Ramos (cell line): ENCODE results near the gene GPR63.

Experiments used
- in situ Hi-C: fragments of 300-500 bp; cut with MboI; formaldehyde crosslinking; loops from one replicate; pipeline ENCODE4 v1.14.3; 2022; ENCODE audit warnings: low sequenced_read_pairs; ENCODE audit not compliant: unreplicated experiment

Gene GPR63

DNA sequence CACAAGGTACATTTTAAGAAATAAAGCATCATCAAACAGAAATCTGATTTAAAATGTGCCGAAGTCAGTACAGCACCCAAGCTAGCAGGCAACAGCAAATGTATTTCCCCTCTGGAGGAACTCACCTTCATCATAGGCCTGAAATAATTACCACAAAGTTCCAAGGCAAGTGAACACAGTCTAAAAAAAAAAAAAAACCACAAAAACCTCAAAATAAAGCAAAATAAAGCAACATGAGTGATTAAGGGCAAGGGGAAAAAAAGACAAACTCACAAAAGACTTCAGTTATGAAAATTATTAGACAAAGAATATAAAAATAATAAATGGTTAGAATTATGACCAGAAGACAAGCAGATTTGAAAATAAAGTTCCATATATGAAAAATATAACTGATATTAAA, 10.4 kb downstream of the GPR63 start:
- in situ Hi-C loops, result no loop called here

DNA sequence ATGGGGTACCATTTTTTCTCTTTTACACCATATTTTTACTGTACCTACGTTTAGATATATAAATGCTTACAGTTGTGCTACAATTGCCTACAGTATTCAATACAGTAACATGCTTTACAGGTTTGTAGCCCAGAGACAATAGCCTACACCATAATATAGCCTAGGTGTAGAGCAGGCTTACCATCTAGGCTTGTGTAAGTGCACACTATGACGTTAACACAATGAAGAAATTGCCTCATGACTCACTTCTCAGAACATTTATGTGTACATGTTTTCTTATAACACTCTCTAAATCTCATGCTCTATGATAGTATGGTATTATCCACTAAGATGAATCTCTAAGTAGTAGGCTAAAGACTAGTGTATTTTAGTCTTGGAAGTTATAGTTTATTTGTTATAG, 13.5 kb downstream of the GPR63 start:
- in situ Hi-C loops, result no loop called here

DNA sequence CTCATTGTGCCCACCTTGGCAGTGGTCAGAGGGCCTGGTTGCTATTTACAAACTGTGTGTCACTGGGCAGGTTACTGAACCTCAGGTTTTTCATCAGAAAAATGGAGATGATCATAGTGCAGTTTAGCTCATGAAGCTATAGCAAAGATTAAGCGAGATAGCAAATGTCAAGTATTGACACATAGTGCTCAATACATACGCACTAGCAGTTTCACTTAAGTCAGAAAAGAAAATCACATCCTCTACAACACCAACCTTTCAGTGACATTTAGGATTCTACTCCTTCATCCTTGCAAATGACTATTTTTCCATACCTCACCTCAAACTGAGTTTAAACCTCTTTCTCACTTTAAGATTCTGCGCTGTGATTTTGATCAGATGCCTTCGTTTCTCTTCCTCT, 16.2 kb downstream of the GPR63 start:
- in situ Hi-C loops, result no loop called here

DNA sequence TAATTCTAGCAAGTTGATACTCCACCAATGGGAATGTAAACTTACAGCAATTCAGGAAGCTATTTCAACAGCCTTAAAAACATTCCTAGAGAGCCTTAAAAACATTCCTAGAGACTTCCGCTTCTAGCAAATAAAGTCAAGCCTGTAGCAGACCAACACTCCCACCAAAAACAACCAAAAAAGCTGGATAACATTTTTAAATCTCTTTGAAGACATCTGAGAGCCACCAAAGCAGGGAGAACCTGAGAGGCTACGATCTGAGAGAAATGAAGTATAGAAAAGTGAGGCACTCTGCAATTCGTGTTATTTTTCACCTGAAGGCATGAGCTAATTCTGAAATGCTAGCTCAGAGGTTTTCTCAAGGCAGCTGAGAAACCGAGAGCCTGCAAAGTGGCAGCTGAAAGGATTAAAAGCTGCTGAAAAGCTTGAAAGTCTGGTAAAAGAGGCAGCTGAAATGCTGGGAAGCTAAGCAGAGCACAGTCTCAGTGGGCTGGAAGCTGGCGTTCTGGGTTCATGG, 20.9 kb downstream of the GPR63 start:
- in situ Hi-C loops, result no loop called here

DNA sequence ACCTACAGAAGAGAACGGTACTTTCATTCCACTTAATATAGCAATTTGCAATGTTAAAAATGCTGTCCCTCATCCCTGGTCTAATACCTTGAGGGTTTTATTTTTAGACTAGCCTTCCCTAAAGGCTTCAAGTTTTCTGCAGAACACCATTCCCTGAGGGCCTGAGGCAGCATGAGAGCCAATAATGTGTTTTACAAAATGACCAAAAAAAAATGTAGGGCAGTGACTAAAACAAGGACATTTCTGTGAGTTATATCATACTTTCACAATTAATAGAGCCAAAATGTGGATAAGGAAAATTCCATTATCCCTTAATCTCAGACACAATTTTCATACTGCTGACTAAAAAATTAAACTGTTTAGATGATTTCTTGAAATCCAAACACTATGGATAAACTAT, 22.7 kb downstream of the GPR63 start:
- in situ Hi-C loops, result no loop called here

DNA sequence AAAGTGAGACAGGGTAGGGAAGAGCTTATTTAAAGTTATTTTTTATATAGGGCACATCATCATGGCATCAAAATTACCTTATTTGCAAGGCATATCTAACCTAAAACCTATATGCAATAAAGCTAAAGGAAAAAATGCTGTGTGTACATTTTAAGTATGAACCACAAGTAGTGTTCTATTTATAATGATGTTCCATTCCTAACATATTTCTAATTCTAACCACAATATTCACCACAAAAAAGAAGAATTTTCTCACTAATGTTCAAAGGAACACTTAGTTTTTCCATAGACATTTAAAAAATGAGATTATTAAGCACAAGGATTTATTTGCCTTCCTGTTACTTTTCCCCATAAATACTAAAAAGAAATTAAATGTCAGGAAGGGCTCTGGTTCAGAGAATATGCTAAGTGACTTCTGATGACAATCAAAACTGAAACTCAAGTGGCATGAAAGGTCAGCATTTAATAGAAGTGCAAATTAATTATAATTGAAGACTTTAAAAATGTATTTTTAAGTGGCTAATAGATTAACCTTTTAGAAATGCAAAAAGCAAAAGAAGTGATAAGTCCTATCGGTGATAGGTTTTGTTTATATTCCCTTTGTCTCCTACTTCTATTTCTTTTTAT, 25.1 kb downstream of the GPR63 start:
- in situ Hi-C loops, result no loop called here

DNA sequence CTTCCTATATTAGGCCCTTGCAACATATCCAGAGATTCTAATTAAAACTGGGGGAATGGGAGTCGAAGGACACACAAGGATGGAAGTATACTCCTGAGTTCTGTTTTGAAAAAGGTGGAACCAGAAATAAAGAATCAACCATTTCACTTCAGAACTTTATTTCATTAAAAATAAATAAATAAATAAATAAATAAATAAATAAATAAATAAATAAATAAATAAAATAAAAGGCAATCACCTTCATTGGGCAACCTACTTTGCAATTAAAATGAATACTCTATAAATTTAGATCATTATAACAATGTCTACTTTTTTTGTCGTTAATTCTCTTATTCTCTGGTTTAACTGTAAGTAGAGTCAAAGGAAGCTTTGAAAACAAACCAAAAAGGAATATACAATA, 25.6 kb downstream of the GPR63 start:
- in situ Hi-C loops, result no loop called here

DNA sequence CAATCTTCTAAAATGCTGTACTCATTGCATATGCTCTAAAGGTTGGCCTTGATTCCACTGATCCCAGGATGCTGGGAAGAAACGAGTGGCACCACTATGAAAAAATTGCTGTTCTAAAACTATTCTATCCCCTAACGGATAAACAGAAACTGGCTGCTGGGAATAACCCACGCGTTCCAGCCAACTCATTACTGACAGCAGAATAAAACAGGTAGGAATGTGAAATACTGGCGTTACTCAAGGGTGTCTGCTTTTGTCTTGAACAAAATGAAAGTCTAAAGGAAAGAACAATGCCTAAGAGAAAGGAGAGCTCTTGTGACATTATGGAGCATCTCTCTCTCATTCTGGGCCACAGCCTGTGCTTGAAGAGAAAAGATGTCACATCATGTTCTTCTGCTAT, 26.1 kb downstream of the GPR63 start:
- in situ Hi-C loops, result no loop called here

DNA sequence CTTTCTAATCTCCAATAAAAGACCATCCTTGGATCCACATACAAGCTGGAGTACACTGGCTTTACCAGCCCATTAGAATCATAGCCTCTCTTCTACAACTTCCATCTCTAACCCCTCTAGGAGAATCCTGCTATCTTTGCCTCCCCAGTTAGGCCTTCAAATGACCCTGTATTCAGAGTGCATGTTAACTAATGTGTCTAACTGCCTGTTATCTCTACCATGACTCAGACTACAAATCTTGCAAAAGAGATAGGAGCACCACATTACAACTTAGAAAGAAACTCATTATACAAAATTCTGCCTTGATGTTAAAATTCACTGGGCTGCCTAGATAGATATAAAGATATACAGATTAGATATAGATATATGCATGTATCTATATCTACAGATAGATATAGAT, 28.2 kb downstream of the GPR63 start:
- in situ Hi-C loops, result no loop called here

DNA sequence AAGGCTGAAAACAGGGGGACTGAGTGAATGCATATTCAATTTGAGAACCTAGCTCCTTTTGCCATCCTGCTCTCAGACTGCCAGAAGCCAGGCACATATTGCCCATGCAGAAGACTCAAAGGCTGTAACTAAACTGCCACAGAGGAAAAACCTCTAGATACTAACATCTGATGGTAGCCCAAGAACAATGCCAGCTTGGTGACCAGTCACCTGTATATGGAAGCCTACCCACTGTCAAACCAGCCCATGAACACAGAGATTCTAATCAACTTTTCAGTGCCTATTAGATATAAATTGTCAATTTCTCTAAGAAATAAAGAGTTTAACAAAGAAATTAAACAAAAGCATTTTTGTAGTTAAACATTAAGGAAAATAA, 34.2 kb downstream of the GPR63 start:
- in situ Hi-C loops, result no loop called here

DNA sequence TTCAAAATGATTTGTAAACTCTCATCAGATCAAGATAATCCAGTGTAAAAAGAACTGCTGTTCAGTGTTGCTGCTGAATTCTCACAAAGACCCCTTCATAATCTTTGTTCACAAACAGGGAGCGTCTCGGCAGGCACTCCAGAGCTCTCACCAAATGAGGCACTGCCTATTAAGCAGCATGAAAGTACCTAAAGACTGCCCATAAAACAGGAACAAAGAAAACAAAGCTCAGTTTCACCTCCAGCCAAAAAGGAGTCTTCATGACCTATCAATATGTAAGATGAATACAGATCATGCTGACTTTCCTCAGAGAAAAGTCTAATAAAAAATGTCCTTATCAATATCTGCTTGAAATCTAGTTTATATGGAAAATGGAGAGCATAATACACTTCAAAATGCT, 41.8 kb downstream of the GPR63 start:
- in situ Hi-C loops, result no loop called here

DNA sequence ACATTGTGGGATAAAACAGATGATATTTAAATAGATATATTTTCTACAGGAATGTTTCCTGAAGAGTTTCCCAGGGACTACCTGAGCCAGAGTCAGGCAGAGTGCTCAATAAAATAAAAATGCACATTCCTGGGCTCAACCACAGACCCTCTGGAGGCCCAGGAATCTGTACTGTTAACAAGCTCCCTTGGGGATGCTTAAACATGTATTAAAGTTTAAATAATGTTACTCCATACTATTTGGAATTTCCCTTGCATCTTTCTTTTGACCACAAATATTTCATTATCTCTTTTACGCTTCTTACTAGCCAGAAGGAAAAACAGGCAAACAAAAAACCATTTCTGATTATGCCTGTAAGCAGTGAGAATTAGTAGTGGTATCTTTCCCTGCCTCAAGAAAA, 42.3 kb downstream of the GPR63 start:
- in situ Hi-C loops, result no loop called here

DNA sequence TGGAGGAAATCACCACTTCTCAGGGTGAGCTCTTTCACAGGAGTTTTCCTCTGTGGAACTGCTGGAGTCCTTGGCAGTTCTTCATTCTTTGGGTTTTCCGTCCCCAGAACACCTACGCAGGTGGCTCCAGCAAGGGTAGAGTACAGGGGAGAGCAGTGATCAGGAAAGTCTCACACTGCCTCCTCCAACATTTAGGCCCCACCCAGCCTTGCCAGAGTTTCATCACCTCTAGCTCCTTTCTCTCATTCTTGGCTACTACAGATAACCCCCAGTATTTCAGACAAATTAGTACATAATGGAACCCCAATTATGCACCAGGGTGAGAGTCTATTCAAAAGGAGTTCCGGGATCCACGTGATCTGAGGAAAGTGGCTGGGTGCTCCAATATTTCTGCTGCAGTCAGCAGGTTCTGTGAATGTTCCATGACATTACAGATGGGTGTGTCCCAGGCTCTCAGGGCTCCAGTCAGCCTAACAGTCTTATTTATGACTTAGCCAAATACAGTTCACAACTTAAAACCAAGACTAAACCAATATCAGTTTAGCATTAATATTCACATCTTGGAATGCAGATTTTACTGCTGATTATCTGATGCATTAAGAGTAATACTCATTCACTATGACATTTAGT, 44.6 kb downstream of the GPR63 start:
- in situ Hi-C loops, result no loop called here

DNA sequence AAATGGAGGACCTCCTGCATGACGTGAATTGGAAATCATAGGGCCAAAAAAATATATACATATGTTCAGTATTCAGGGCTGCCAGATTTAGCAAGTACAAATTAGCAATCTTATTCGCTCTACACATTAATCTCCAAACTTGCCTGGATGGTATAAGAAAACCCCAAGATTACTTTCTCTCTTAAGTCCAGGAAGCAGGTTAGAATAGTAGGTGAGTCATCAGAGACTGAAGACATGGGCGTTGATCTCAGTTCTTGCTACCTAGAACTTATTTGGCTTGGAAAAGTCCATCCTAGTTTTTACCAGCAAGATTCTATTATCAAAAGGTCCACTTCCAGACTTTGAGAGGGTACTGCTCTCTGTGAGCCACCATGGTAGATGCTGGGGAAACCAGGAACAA, 47.4 kb downstream of the GPR63 start:
- in situ Hi-C loops, result no loop called here

DNA sequence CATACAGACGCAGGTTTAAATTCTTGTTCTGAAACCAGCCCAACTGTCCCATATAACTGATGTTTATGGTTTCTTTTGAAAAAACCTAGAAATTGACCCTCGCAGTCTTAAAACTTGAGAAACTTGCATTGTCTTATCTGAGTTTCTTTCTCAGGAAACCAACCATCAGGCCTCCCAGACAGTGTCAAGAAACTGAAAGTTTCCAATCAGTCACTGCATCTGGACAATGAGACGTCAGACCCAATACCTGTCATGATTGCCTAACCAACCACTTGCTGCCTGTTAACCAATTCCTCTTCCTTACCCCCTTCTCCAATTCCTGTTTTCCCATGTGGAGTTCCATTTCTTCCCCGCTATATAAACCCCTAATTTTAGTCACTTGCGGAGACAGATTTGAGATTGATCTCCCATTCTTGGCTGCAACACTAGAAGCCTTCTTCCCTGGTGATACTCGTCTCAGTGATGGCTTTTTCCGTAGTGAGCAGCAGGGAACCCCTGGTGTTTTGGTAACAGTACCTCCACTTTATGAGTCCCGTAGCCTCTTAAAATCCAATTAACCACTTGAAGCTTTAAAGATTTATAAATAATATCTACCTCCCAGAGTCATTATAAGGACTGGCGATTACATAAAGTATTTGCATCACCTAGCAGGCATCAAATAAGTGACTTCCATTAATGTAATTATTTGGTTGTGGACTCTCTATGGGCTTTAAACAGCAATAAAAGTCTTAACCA, 49.3 kb downstream of the GPR63 start:
- in situ Hi-C loops, result no loop called here

DNA sequence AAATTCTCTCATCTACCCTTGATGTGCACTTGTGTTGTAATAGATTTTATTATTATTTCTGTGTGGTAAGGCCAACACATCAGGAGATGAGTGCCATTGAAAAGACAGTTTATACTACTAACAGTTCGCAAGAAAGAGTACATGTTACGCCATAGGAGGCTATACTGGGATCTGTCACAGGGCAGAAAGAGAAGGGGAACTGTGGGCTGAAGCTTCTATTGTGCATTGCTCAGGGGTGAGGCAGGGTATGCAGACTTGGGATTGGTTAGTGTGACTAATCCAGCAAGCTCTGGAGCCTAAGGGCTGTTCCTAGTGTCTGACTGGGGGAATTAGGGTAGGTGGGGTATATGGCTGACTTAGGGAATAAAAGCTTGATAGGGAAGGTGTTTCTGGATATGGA, 50.9 kb downstream of the GPR63 start:
- in situ Hi-C loops, result no loop called here

DNA sequence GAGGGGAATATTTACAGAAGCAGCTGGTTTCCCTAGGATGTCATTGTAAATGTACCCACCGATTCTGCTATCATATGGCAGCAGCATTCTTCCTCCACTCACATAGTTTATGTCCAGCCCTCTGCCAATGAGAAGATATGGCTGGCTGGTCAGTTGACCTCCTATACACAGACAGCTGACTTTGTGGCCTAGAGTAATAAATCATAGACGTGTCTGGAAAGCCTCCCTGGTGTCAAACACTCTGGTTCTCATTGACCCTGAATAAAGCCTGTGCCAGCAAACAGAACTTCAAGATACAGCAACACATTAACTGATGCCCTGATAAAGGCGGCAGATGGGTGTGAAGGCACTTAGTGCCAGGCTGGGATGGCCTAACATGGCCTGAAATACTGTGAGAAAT, 52.6 kb downstream of the GPR63 start:
- in situ Hi-C loops, result no loop called here

DNA sequence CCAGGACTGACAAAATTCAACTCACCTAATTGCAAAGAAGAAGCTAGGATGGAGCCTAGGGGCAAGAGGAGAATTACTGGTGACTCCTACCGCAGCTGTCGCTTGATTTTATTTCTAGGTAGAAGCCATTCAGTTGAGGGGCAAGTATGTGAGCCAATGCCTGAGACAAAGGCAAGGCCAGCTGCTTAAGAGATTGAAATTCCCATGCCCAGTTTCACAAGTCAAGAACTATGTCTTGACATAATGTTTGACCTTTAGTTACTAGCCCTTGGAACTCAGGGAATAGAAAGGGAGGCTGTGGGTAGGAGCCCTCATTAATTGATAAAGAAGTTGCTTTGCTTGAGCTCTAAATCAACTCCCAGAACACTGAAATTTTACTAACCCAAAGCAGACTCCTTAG, 54.0 kb downstream of the GPR63 start:
- in situ Hi-C loops, result no loop called here

DNA sequence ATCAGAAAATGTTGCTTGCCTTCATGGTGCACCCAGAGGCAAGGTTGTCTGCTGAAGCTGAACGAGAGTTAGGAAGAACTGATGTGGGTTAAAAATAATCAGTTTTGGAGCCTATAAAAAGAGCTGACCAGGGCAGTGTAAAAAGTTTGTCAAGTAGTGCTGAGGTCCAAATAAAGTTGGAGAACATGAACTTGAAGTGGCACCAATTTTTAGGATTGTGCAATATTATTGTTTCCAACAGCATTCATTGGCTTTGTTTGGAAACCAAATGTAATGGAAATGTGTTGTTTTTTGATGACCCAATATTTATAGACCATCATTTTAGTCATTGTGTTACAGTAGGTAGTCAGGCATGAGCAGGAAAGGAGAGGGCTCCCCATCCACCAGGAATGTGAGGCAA, 55.7 kb downstream of the GPR63 start:
- in situ Hi-C loops, result no loop called here

DNA sequence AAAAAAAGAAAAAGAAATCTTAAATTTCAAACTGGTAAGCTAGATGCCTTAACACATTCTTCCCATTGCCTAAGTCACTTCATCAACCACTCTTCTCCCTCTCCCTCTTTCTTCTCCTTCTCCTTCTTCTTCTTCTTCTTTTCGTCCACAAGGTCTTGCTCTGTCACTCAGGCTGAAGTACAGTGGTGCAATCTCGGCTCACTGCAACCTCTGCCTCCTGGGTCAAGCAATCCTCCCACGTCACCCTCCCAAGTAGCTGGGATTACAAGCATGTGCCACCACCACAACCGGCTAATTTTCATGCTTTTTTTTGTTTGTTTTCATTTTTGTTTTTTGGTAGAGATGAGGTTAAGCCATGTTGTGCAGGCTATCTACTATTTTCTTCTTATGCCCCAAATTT, 60.2 kb downstream of the GPR63 start:
- in situ Hi-C loops, result no loop called here

DNA sequence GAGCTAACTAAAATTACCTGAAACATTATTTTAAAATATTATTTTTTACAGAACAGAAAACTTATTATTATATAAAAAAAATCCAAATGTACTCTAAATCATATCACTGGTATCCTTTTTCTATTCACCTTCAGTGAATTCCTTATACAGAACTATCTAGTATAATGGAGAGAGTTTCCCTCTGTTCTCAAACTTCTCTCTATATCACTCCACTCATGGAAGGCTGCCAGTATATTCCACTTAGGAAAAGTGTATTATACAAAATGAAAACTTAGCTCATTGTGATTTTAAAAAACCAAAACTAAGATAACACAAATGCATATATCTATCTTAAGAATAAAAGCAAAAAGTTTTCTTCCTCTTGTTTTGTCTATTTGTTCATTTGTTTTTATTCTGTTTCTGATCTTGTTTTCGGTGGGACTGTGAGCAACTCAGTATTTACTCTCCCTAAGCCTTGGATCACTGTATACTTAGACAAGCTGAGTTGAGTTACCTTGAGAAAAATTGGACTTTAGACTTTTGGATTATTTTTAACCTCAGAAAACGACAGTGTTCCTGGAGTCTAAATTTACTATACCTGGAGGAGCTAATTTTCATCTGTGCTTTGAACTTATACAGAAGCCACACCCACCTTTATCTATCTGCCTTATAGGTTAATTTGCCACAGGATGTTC, 61.4 kb downstream of the GPR63 start:
- in situ Hi-C loops, result no loop called here
